Common myeloid progenitor, CD34-positive (primary cell): ENCODE results near the gene TNRC6C.

Experiments
- CTCF ChIA-PET: fragments of 350-600 bp; sonication (Branson Sonifier 250); formaldehyde crosslinking; loops from one replicate; lab custom pipeline; 2021; ENCODE audit warnings: antibody characterized with exemption; lab: Charles Lee
- POLR2A ChIA-PET: fragments of 350-600 bp; sonication (Branson Sonifier 250); formaldehyde crosslinking; loops from one replicate; lab custom pipeline; 2021; ENCODE audit warnings: antibody characterized with exemption; lab: Charles Lee
- DNase-seq, 3 donors: peaks; one replicate each; pipeline versions ENCODE4 v3.0.0 to v3.0.0-alpha.2; 2013
- H3K27ac ChIP-seq, 2 experiments: 1 replicate in 1 of 2; 2 replicates in 1 of 2; pipeline ENCODE4 v1.7.0; 2013; ENCODE audit warnings: inconsistent platforms in 2 of 2, low read length in 2 of 2, mild to moderate bottlenecking in 2 of 2, low read depth in 1 of 2, moderate library complexity in 1 of 2; ENCODE audit not compliant: severe bottlenecking in 2 of 2, insufficient read depth in 1 of 2, poor library complexity in 1 of 2
- H3K27me3 ChIP-seq, 5 experiments: replicated peaks in 2 of 5; 1 replicate in 3 of 5; 2 replicates in 2 of 5; pipeline versions ENCODE4 v1.6.1 to v1.7.0; 2013; ENCODE audit warnings: low read length in 4 of 5, mild to moderate bottlenecking in 2 of 5, moderate library complexity in 2 of 5, inconsistent platforms in 1 of 5; ENCODE audit not compliant: insufficient read depth in 5 of 5, control insufficient read depth in 4 of 5
- H3K36me3 ChIP-seq, 4 experiments: 1 replicate in 2 of 4; 2 replicates in 2 of 4; pipeline versions ENCODE4 v1.6.1 to v1.7.0; 2013; ENCODE audit warnings: low read length in 3 of 4, control low read depth in 1 of 4, mild to moderate bottlenecking in 1 of 4; ENCODE audit not compliant: control insufficient read depth in 4 of 4, insufficient read depth in 4 of 4
- H3K4me1 ChIP-seq, 4 experiments: 1 replicate in 3 of 4; 2 replicates in 1 of 4; pipeline versions ENCODE4 v1.6.1 to v1.7.1; 2013; ENCODE audit warnings: low read length in 3 of 4, mild to moderate bottlenecking in 3 of 4, control low read depth in 1 of 4, inconsistent platforms in 1 of 4, moderate library complexity in 1 of 4; ENCODE audit not compliant: control insufficient read depth in 4 of 4, insufficient read depth in 4 of 4; ENCODE audit errors: control extremely low read depth in 1 of 4
- H3K4me3 ChIP-seq, 7 experiments: 1 replicate in 4 of 7; 2 replicates in 3 of 7; pipeline versions ENCODE4 v1.5.1 to v1.7.0; 2013; ENCODE audit warnings: mild to moderate bottlenecking in 7 of 7, low read length in 6 of 7, moderate library complexity in 6 of 7, inconsistent platforms in 2 of 7, low read depth in 2 of 7, control low read depth in 1 of 7; ENCODE audit not compliant: insufficient read depth in 4 of 7, control insufficient read depth in 1 of 7; ENCODE audit errors: extremely low read depth in 1 of 7
- H3K9me3 ChIP-seq, 5 experiments: 1 replicate in 4 of 5; 2 replicates in 1 of 5; pipeline versions ENCODE4 v1.6.1 to v1.7.1; 2013; ENCODE audit warnings: low read length in 4 of 5, mild to moderate bottlenecking in 2 of 5, inconsistent platforms in 1 of 5, low read depth in 1 of 5, moderate library complexity in 1 of 5; ENCODE audit not compliant: control insufficient read depth in 4 of 5, insufficient read depth in 2 of 5; ENCODE audit errors: control extremely low read depth in 1 of 5
- WGBS: methylation state at CpG from one replicate; pipeline ENCODE4 v1.1.5; 2013; ENCODE audit not compliant: insufficient coverage; 5-methylcytosine and 5-hydroxymethylcytosine counted together

Gene TNRC6C

DNA sequence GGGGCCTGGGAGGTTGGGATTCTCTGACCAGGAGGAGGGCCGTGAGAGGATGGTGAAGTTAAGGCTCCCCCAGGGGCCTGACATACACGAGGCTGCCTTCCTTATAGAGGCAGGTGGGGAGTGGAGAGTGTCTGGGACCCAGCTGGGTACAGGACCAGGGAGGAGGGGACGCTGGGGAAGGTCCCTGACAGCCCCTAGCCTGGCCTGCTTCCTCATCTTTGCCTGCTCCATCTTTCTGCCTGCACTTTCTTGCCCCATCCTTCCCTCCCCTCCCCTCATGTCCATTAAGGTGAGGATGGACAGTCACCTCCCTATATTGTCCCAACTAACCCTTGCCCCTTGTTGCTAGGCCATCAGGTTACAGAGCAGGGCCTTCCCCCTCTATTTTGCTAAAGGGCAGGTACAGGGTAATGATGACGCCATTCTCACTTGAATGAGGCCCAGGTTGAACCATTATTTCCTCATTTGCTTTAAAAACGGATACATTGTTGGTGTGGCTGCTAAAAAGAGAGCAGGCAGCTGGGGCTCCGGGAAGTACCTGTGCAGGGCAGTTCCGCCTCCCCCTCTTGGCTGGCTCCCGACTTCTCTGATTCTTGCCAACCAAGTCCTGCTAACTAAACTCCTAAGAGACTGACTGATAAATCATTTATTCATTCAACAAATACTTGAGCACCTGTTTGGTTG lies 189.0 kb downstream of the TNRC6C start:
- Histone ChIP-seq H3K27me3 (no peaks in the 10 kb centered on the region), H3K9me3 (no peaks in the 10 kb centered on the region), H3K27ac (no peak overlapping the region), H3K4me3 (no peak overlapping the region), H3K4me1 (peaks cover 2 to 44% (median 41%) of the 10 kb centered on the region in 4 experiments), H3K36me3 (peaks cover 0 to 4% (median 3%) of the 10 kb centered on the region in 4 experiments)
- POLR2A ChIA-PET = no interaction called here
- DNase-seq = peak in 2 of 3 donors; percentile 79 to 84
- WGBS = 31% methylated on average over 6 of the region's 8 CpGs
- CTCF ChIA-PET = interaction anchor here (2.0 to 2.5 kb wide), 2 partner anchors 15 to 29 kb away, joined by 5 to 12 read pairs; no protein-coding TSS in a partner anchor

DNA sequence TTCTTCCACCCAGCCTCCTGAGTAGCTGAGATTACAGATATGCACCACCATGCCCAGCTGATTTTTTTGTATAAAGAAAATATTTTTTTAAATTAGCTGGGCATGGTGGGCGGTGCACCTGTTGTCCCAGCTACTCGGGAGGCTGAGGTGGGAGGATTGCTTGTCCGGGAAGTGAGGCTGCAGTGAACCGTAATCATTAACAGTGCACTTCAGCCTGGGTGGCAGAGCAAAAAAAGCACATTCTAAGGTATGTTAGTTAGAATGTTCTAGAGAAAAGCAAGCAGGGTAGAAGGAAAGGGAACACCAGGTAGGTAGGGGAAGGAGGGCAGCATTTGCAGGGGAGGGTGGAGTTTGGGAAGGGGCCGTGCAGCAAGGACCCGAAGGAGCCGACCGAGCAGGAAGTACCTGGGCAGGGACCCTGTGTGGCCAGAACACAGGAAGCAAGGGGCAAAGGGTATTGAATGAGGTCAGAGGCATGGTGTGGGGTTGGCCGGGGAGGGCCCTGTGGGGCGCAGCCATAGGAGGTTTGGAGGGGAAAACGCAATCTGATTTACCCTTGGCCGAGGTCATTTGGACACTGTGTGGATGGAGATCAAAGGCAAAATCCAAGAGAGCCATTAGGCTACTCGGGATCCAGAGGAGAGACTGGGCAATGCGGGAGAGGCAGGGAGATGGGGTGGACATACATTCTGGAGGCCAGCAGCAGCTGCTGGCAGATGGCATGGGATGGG lies 189.9 kb downstream of the TNRC6C start:
- H3K36me3 ChIP-seq = no peaks in the 10 kb centered on the region
- no peak overlapping the region for H3K27ac ChIP-seq
- H3K4me3 ChIP-seq = no peak overlapping the region
- no peaks in the 10 kb centered on the region for H3K27me3 ChIP-seq
- peaks cover 2 to 41% (median 39%) of the 10 kb centered on the region in 4 experiments for H3K4me1 ChIP-seq
- ChIA-PET POLR2A (no interaction called here), CTCF (interaction anchor here (0.6 to 2.5 kb wide), 3 partner anchors 11 to 28 kb away, joined by 3 to 12 read pairs (median 5); no protein-coding TSS in a partner anchor)
- WGBS = 75% methylated on average over 13 of the region's 14 CpGs
- no peak for DNase-seq
- no peaks in the 10 kb centered on the region for H3K9me3 ChIP-seq

DNA sequence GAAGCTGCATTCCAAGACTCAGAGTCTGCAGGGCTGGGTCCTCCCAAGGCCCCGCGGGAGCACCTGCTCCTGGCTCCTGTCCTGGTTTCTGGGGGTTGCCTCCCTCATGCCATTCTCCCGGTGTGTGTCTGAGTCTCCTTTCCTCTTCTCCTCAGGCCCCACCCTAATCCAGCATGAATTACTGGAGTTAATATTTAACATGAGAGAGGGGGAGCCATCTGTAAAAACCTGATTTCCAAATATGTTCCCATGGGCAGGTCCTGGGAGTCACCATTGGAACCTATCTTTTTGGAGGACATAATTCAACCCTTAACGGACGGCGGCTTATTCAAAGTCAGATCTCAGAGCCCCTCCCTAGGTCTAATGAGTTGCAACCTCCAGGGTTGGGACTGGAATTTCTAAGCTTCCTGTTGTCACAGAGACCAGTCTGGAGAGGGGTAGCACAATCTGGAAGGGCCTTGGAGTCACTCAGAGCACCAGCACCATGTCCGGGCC lies 193.1 kb downstream of the TNRC6C start:
- no peaks in the 10 kb centered on the region for H3K9me3 ChIP-seq
- DNase-seq = no peak
- no peak overlapping the region for H3K27ac ChIP-seq
- peaks cover 4 to 30% (median 24%) of the 10 kb centered on the region in 4 experiments for H3K4me1 ChIP-seq
- ChIA-PET POLR2A (no interaction called here), CTCF (interaction anchor here (0.9 to 1.3 kb wide), 2 partner anchors 15 to 35 kb away, joined by 3 read pairs; no protein-coding TSS in a partner anchor)
- WGBS = 97% methylated on average over 6 of the region's 7 CpGs
- H3K27me3 ChIP-seq = no peaks in the 10 kb centered on the region
- no peaks in the 10 kb centered on the region for H3K36me3 ChIP-seq
- no peak overlapping the region for H3K4me3 ChIP-seq

DNA sequence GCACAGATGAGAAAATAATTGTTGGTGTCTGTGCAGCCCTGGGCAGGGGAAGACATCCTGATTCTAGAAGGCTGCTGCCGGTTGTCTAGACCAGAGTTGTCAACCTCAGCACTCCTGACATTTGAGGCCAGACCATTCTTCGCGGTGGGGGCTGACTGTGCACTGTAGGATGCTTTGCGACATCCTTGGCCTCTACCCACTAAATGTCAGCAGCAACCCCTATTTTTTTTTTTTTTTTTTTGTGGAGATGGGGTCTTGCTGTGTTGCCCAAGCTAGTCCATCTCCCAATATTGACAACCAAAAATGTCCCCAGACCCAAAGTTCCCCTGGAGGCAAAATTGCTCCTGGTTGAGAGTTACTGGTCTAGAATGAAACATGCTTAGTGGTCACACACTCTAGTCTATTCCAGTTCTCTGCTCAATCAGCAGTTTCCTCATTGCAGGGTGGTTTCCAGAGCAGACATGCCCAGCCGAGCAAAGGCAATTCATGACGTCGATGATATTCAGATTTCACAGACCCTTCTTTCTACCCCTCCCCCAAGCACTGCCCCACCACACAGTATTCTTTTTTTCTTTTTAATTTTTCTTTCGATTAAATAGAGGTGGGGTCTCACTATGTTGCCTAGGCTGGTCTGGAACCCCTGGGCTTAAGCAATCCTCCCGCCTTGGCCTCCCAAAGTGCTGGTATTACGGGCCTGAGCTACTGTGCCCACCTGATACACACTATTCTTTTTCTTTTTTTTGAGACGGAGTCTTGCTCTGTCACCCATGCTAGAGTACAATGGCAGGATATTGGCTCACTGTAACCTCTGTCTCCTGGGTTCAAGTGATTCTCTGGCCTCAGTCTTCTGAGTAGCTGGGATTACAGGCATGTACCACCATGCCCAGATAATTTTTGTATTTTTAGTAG lies 196.7 kb downstream of the TNRC6C start:
- WGBS = 51% methylated on average over 6 of the region's 11 CpGs
- Histone ChIP-seq H3K4me1 (peaks cover 2 to 22% (median 18%) of the 10 kb centered on the region in 4 experiments), H3K36me3 (no peaks in the 10 kb centered on the region), H3K27me3 (no peaks in the 10 kb centered on the region), H3K27ac (no peak overlapping the region), H3K9me3 (no peaks in the 10 kb centered on the region), H3K4me3 (no peak overlapping the region)
- DNase-seq = peak; percentile 74 to 93 (median 90)
- POLR2A ChIA-PET = no interaction called here
- CTCF ChIA-PET = no interaction called here
